ENCODE results near the gene DUS2.

Gene DUS2

GRCh38 chr16:68049449-68049848 is 26.4 kb downstream of the DUS2 start:
- WGBS, result 96% methylated on average over 2 of the region's 2 CpGs
- Histone ChIP-seq H3K27me3 (ENCODE audit: insufficient read depth, low read length) (no peaks in the 10 kb centered on the region), H3K36me3 (ENCODE audit: insufficient read depth, low read length) (peaks cover 41% of the 10 kb centered on the region), H3K4me3 (ENCODE audit: low read length) (no peak overlapping the region), H3K9me3 (ENCODE audit: insufficient read depth, low read depth, low read length) (no peaks in the 10 kb centered on the region), H3K9ac (ENCODE audit: low read depth, low read length) (no peak overlapping the region), H3K27ac (ENCODE audit: low read depth, low read length) (no peak overlapping the region), H3K4me1 (ENCODE audit: insufficient read depth, low read length) (no peaks in the 10 kb centered on the region)

- H3K9me3 ChIP-seq (ENCODE audit: insufficient read depth, low read depth, low read length), result no peaks in the 10 kb centered on the region
- H3K36me3 ChIP-seq (ENCODE audit: insufficient read depth, low read length), result peaks cover 53% of the 10 kb centered on the region
- WGBS, result 95% methylated on average over 3 of the region's 3 CpGs
- H3K9ac ChIP-seq (ENCODE audit: low read depth, low read length), result no peak overlapping the region
- no peak overlapping the region for H3K4me3 ChIP-seq (ENCODE audit: low read length)
- no peaks in the 10 kb centered on the region for H3K27me3 ChIP-seq (ENCODE audit: insufficient read depth, low read length)
- H3K27ac ChIP-seq (ENCODE audit: low read depth, low read length), result no peak overlapping the region
- no peaks in the 10 kb centered on the region for H3K4me1 ChIP-seq (ENCODE audit: insufficient read depth, low read length)
These were observed 32.3 kb downstream of the DUS2 start for GRCh38 chr16:68055395-68055794.

GRCh38 chr16:68059804-68060203 is 36.7 kb downstream of the DUS2 start:
- H3K9me3 ChIP-seq (ENCODE audit: insufficient read depth, low read depth, low read length), result no peaks in the 10 kb centered on the region
- H3K9ac ChIP-seq (ENCODE audit: low read depth, low read length), result no peak overlapping the region
- H3K4me1 ChIP-seq (ENCODE audit: insufficient read depth, low read length), result no peaks in the 10 kb centered on the region
- H3K27ac ChIP-seq (ENCODE audit: low read depth, low read length), result no peak overlapping the region
- no peaks in the 10 kb centered on the region for H3K27me3 ChIP-seq (ENCODE audit: insufficient read depth, low read length)
- no peak overlapping the region for H3K4me3 ChIP-seq (ENCODE audit: low read length)
- peaks cover 32% of the 10 kb centered on the region for H3K36me3 ChIP-seq (ENCODE audit: insufficient read depth, low read length)

- no peak overlapping the region for H3K27ac ChIP-seq (ENCODE audit: low read depth, low read length)
- H3K9me3 ChIP-seq (ENCODE audit: insufficient read depth, low read depth, low read length), result no peaks in the 10 kb centered on the region
- no peaks in the 10 kb centered on the region for H3K4me1 ChIP-seq (ENCODE audit: insufficient read depth, low read length)
- H3K9ac ChIP-seq (ENCODE audit: low read depth, low read length), result no peak overlapping the region
- no peaks in the 10 kb centered on the region for H3K27me3 ChIP-seq (ENCODE audit: insufficient read depth, low read length)
- H3K36me3 ChIP-seq (ENCODE audit: insufficient read depth, low read length), result peaks cover 31% of the 10 kb centered on the region
- 87% methylated on average over 3 of the region's 3 CpGs for WGBS
- H3K4me3 ChIP-seq (ENCODE audit: low read length), result no peak overlapping the region
These were observed 38.3 kb downstream of the DUS2 start for GRCh38 chr16:68061396-68061795.

GRCh38 chr16:68062910-68063393 is 39.9 kb downstream of the DUS2 start:
- Histone ChIP-seq H3K27me3 (ENCODE audit: insufficient read depth, low read length) (no peaks in the 10 kb centered on the region), H3K4me3 (ENCODE audit: low read length) (no peak overlapping the region), H3K9me3 (ENCODE audit: insufficient read depth, low read depth, low read length) (no peaks in the 10 kb centered on the region), H3K36me3 (ENCODE audit: insufficient read depth, low read length) (peaks cover 33% of the 10 kb centered on the region), H3K4me1 (ENCODE audit: insufficient read depth, low read length) (no peaks in the 10 kb centered on the region), H3K27ac (ENCODE audit: low read depth, low read length) (no peak overlapping the region), H3K9ac (ENCODE audit: low read depth, low read length) (no peak overlapping the region)
- WGBS, result 98% methylated on average over 4 of the region's 4 CpGs

- WGBS, result 12% methylated on average over 1 of the region's 2 CpGs
- Histone ChIP-seq H3K4me3 (ENCODE audit: low read length) (no peak overlapping the region), H3K27ac (ENCODE audit: low read depth, low read length) (no peak overlapping the region), H3K9me3 (ENCODE audit: insufficient read depth, low read depth, low read length) (no peaks in the 10 kb centered on the region), H3K9ac (ENCODE audit: low read depth, low read length) (no peak overlapping the region), H3K4me1 (ENCODE audit: insufficient read depth, low read length) (no peaks in the 10 kb centered on the region), H3K27me3 (ENCODE audit: insufficient read depth, low read length) (no peaks in the 10 kb centered on the region), H3K36me3 (ENCODE audit: insufficient read depth, low read length) (peaks cover 36% of the 10 kb centered on the region)
These were observed 41.8 kb downstream of the DUS2 start for GRCh38 chr16:68064791-68065365.

- Histone ChIP-seq H3K9ac (ENCODE audit: low read depth, low read length) (no peak overlapping the region), H3K27ac (ENCODE audit: low read depth, low read length) (no peak overlapping the region), H3K36me3 (ENCODE audit: insufficient read depth, low read length) (peaks cover 45% of the 10 kb centered on the region), H3K9me3 (ENCODE audit: insufficient read depth, low read depth, low read length) (no peaks in the 10 kb centered on the region), H3K4me3 (ENCODE audit: low read length) (no peak overlapping the region), H3K27me3 (ENCODE audit: insufficient read depth, low read length) (no peaks in the 10 kb centered on the region), H3K4me1 (ENCODE audit: insufficient read depth, low read length) (no peaks in the 10 kb centered on the region)
- 74% methylated on average over 4 of the region's 6 CpGs for WGBS
These were observed 42.7 kb downstream of the DUS2 start for GRCh38 chr16:68065716-68066305.

GRCh38 chr16:68066763-68067162 is 43.7 kb downstream of the DUS2 start:
- no peak overlapping the region for H3K27ac ChIP-seq (ENCODE audit: low read depth, low read length)
- no peaks in the 10 kb centered on the region for H3K4me1 ChIP-seq (ENCODE audit: insufficient read depth, low read length)
- no peak overlapping the region for H3K9ac ChIP-seq (ENCODE audit: low read depth, low read length)
- no peak overlapping the region for H3K4me3 ChIP-seq (ENCODE audit: low read length)
- no CpG with 5 or more reads among the region's 1 CpG for WGBS
- no peaks in the 10 kb centered on the region for H3K27me3 ChIP-seq (ENCODE audit: insufficient read depth, low read length)
- no peaks in the 10 kb centered on the region for H3K9me3 ChIP-seq (ENCODE audit: insufficient read depth, low read depth, low read length)
- peaks cover 49% of the 10 kb centered on the region for H3K36me3 ChIP-seq (ENCODE audit: insufficient read depth, low read length)

GRCh38 chr16:68068926-68069325 is 45.8 kb downstream of the DUS2 start:
- H3K9ac ChIP-seq (ENCODE audit: low read depth, low read length), result no peak overlapping the region
- H3K9me3 ChIP-seq (ENCODE audit: insufficient read depth, low read depth, low read length), result no peaks in the 10 kb centered on the region
- WGBS, result 98% methylated on average over 9 of the region's 9 CpGs
- no peaks in the 10 kb centered on the region for H3K4me1 ChIP-seq (ENCODE audit: insufficient read depth, low read length)
- H3K27me3 ChIP-seq (ENCODE audit: insufficient read depth, low read length), result no peaks in the 10 kb centered on the region
- H3K27ac ChIP-seq (ENCODE audit: low read depth, low read length), result no peak overlapping the region
- no peak overlapping the region for H3K4me3 ChIP-seq (ENCODE audit: low read length)
- H3K36me3 ChIP-seq (ENCODE audit: insufficient read depth, low read length), result peaks cover 66% of the 10 kb centered on the region

GRCh38 chr16:68069511-68070248 is 46.6 kb downstream of the DUS2 start:
- Histone ChIP-seq H3K9me3 (ENCODE audit: insufficient read depth, low read depth, low read length) (no peaks in the 10 kb centered on the region), H3K27ac (ENCODE audit: low read depth, low read length) (no peak overlapping the region), H3K4me3 (ENCODE audit: low read length) (no peak overlapping the region), H3K36me3 (ENCODE audit: insufficient read depth, low read length) (peaks cover 74% of the 10 kb centered on the region), H3K27me3 (ENCODE audit: insufficient read depth, low read length) (no peaks in the 10 kb centered on the region), H3K9ac (ENCODE audit: low read depth, low read length) (no peak overlapping the region), H3K4me1 (ENCODE audit: insufficient read depth, low read length) (no peaks in the 10 kb centered on the region)
- 94% methylated on average over 7 of the region's 7 CpGs for WGBS

GRCh38 chr16:68070249-68070730 is 47.2 kb downstream of the DUS2 start:
- H3K36me3 ChIP-seq (ENCODE audit: insufficient read depth, low read length), result peaks cover 79% of the 10 kb centered on the region

More at GRCh38 chr16:68070249-68070730, 47.2 kb downstream of the DUS2 start:
- no peaks in the 10 kb centered on the region for H3K9me3 ChIP-seq (ENCODE audit: insufficient read depth, low read depth, low read length)
- H3K27ac ChIP-seq (ENCODE audit: low read depth, low read length), result no peak overlapping the region
- H3K27me3 ChIP-seq (ENCODE audit: insufficient read depth, low read length), result no peaks in the 10 kb centered on the region
- WGBS, result 93% methylated on average over 2 of the region's 2 CpGs
- no peak overlapping the region for H3K9ac ChIP-seq (ENCODE audit: low read depth, low read length)
- no peaks in the 10 kb centered on the region for H3K4me1 ChIP-seq (ENCODE audit: insufficient read depth, low read length)
- H3K4me3 ChIP-seq (ENCODE audit: low read length), result no peak overlapping the region
